GM21717 (cell line): ENCODE data around the gene ZNF226.
"Not testable (repeated sequence)": the region's sequence is repeated elsewhere in the genome, so short reads cannot be mapped to it uniquely, and the experiment has no call there.

Source experiments
- ATAC-seq: cut with Tn5 transposase; IDR thresholded peaks from one replicate; pipeline ENCODE4 v1.9.1; 2021; ENCODE audit warnings: mild to moderate bottlenecking, moderate library complexity; ENCODE audit not compliant: unreplicated experiment

ZNF226 gene

GRCh38 chr19:44164673-44165512, at the start of gene ZNF226:
TSS of gene ZNF226 (plus strand) at chr19:44165100. CDS start at chr19:44170081, 4,981 bp downstream.
- peak; percentile 86 for ATAC-seq

- not testable (repeated sequence) for ATAC-seq
Observed at GRCh38 chr19:44121162-44121561, 43.7 kb upstream of the ZNF226 start.

GRCh38 chr19:44131955-44132354, 32.9 kb upstream of the ZNF226 start:
- ATAC-seq: no peak

GRCh38 chr19:44141191-44142058, 23.5 kb upstream of the ZNF226 start, which contains the start of gene ZNF234:
TSS of gene ZNF234 (plus strand) at chr19:44141554. CDS start at chr19:44144633, 3,079 bp downstream.
- ATAC-seq: peak; percentile 79

GRCh38 chr19:44142059-44142433, 22.9 kb upstream of the ZNF226 start:
- ATAC-seq: peak; percentile 19

GRCh38 chr19:44149776-44150175, 15.1 kb upstream of the ZNF226 start:
- ATAC-seq: no peak

GRCh38 chr19:44151491-44151890, 13.4 kb upstream of the ZNF226 start:
- no peak for ATAC-seq

- no peak for ATAC-seq
Observed at GRCh38 chr19:44156475-44156874, 8.4 kb upstream of the ZNF226 start.

- ATAC-seq: no peak
Observed at GRCh38 chr19:44163789-44164188, 1.1 kb upstream of the ZNF226 start.

GRCh38 chr19:44164327-44164672, 600 bp upstream of the ZNF226 start:
- no peak for ATAC-seq

- not testable (repeated sequence) for ATAC-seq
Observed at GRCh38 chr19:44170660-44171059, 5.8 kb downstream of the ZNF226 start.

- no peak for ATAC-seq
Observed at GRCh38 chr19:44176590-44176989, 11.7 kb downstream of the ZNF226 start.

GRCh38 chr19:44180968-44181367, 16.1 kb downstream of the ZNF226 start:
- ATAC-seq: no peak

GRCh38 chr19:44182145-44182544, 17.2 kb downstream of the ZNF226 start:
- ATAC-seq: no peak

GRCh38 chr19:44190020-44190419, 25.1 kb downstream of the ZNF226 start:
- no peak for ATAC-seq

- no peak for ATAC-seq
Observed at GRCh38 chr19:44192127-44192526, 27.2 kb downstream of the ZNF226 start.

- ATAC-seq: no peak
Observed at GRCh38 chr19:44196772-44197171, 31.9 kb downstream of the ZNF226 start.

GRCh38 chr19:44202470-44202869, 37.6 kb downstream of the ZNF226 start:
- ATAC-seq: no peak

- ATAC-seq: no peak
Observed at GRCh38 chr19:44202974-44203373, 38.1 kb downstream of the ZNF226 start.

- ATAC-seq: not testable (repeated sequence)
Observed at GRCh38 chr19:44203877-44204276, 39.0 kb downstream of the ZNF226 start.

- ATAC-seq: no peak
Observed at GRCh38 chr19:44204772-44205171, 39.9 kb downstream of the ZNF226 start.
